ENCODE measurements around the gene RPL41. TPM values are rescaled to one million over a fixed set of nuclear protein-coding genes. Genes with fewer than 3 reads are reported as not detected.

RPL41 gene
- total RNA-seq, 1 donor from 2014 or later, result 2,458 TPM

DNA sequence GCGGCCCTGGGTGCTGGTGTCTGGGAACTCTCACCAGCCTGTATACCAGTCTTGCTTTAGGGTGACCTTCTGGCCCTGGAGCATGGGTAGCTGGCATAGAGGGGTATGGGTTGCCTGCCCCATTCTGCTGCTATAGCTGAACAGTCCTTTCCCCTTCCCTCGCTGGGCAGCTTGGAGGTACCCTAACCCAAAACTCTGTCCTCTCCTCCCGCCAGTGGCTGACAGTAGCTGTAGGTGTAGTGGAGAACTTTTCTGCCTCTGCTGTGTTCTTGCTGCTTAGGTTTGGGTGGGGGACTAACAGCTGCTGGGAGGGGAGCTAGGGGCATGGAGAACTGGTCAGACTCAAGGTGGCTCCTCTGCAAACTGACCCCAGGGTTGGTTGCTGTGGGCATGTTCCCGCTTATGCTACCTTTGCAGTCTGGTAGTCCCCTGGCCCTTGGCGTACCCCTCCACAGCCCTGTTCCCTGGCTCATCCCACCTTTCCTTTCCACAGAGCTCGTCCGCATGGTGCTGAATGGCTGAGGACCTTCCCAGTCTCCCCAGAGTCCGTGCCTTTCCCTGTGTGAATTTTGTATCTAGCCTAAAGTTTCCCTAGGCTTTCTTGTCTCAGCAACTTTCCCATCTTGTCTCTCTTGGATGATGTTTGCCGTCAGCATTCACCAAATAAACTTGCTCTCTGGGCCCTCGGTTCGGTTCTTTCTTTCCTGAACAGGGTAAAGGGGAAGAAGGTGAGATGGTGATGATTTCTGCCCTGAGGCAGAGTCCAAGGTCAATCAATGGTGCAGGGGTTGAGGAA, 44.7 kb downstream of the RPL41 start:
- Histone ChIP-seq H3K27me3 (no peaks in the 10 kb centered on the region), H3K4me1 (peaks cover 35% of the 10 kb centered on the region), H3K9me3 (no peaks in the 10 kb centered on the region), H3K27ac (peak overlapping the region; percentile 99), H3K4me3 (peak overlapping the region; percentile 93 to 97), H3K36me3 (peaks cover 3 to 62% of the 10 kb centered on the region in 2 donors)
- DNase-seq (ENCODE audit: extremely low spot score in 2 of 2), result no peak
- TF ChIP-seq POLR2A (IDR thresholded peaks at IDR 0.05) (no peak), POLR2AphosphoS5 (IDR thresholded peaks at IDR 0.05; ENCODE audit: insufficient read depth in 1 of 2, low read depth in 1 of 2) (no peak)
- TF ChIP-seq, protein P1, sequence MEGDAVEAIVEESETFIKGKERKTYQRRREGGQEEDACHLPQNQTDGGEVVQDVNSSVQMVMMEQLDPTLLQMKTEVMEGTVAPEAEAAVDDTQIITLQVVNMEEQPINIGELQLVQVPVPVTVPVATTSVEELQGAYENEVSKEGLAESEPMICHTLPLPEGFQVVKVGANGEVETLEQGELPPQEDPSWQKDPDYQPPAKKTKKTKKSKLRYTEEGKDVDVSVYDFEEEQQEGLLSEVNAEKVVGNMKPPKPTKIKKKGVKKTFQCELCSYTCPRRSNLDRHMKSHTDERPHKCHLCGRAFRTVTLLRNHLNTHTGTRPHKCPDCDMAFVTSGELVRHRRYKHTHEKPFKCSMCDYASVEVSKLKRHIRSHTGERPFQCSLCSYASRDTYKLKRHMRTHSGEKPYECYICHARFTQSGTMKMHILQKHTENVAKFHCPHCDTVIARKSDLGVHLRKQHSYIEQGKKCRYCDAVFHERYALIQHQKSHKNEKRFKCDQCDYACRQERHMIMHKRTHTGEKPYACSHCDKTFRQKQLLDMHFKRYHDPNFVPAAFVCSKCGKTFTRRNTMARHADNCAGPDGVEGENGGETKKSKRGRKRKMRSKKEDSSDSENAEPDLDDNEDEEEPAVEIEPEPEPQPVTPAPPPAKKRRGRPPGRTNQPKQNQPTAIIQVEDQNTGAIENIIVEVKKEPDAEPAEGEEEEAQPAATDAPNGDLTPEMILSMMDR (IDR thresholded peaks at IDR 0.05), result no peak
- intact Hi-C loops (cut with DNase I), result loop anchor here (5.0 kb wide), 1 partner anchor 39 kb away; no protein-coding TSS in a partner anchor

DNA sequence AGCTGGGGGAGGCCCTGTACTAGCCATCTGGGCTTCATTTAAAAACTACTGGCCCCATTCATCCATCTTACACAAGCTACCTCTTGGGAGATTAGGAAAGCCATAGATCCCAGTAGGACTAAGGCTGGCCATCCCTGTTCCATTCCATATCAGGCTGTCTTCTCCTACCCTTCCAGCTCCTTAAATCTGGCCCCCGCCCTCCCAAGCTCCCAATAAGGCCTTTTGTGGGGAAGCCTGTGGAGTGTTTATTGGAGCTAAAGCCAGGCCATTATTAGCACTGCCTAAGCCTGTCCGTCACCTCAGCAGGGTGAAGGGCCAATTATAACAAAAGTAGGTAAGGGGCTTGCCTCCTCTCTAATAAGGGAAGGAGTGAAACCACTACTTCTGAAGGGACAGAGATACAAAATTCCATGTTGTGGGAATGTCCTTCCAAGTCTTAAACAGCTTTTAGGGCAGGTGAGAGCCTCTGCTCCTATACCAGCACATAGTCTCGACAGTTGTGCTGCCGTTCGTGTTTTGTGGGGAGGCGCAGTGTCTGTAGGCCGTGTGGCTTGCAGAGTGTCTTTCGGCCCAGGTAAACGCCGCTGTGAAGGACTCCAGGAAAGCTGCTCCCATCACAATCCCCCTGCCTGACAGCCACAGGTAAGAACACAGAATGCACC, 45.4 kb downstream of the RPL41 start:
- Histone ChIP-seq H3K27me3 (no peaks in the 10 kb centered on the region), H3K27ac (peak overlapping the region; percentile 99), H3K9me3 (no peaks in the 10 kb centered on the region), H3K4me3 (peak overlapping the region in 1 of 2 donors; percentile 97), H3K36me3 (peaks cover 3 to 63% of the 10 kb centered on the region in 2 donors), H3K4me1 (peaks cover 30% of the 10 kb centered on the region)
- no peak for TF ChIP-seq POLR2A (IDR thresholded peaks at IDR 0.05)
- no peak for TF ChIP-seq POLR2AphosphoS5 (IDR thresholded peaks at IDR 0.05; ENCODE audit: insufficient read depth in 1 of 2, low read depth in 1 of 2)
- TF ChIP-seq, protein P1 (IDR thresholded peaks at IDR 0.05), result no peak
- intact Hi-C loops (cut with DNase I), result loop anchor here (5.0 kb wide), 1 partner anchor 40 kb away; no protein-coding TSS in a partner anchor
- no peak for DNase-seq (ENCODE audit: extremely low spot score in 2 of 2)

DNA sequence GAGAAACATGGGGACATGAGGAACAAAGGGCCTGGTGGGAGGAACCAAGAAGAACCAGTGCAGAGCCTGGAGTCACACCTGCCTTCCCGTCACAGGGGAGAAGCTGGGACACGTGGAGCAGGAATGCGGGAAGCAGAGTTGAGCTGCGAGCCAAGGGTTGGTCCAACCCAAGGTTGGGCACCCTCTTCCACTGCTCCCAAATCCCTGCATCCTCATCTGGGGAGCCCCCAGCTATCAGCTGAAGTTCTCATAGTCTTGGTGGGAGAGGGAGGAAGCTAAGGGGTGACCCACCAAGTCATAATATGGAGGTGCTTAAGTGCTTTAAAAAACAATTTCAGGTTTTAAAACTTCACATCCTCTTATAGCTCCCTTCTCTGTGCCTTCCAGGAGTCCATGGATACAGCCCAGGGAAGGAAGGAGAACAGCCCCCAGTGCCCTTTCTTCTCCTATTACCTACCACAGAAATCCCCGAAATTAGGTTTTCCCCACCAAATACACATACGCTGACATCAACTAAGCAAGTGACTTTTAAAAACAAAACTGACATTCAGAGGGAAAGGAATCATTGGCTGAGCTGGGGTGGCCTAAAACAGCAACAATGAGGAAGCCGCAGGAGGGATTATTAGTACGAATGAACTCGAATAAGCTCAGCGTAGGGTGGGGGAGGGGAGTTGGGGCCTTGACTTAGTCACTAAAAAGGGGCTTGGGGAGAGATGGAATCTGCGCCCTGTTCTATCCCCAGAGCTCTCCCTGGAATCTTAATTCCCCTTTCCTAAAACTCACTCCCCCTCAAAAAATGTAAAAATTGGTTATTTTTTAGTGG, 46.2 kb downstream of the RPL41 start:
- TF ChIP-seq POLR2AphosphoS5 (IDR thresholded peaks at IDR 0.05; ENCODE audit: insufficient read depth in 1 of 2, low read depth in 1 of 2) (peak in 1 of 2 donors; percentile 29), POLR2A (IDR thresholded peaks at IDR 0.05) (no peak)
- TF ChIP-seq, protein P1 (IDR thresholded peaks at IDR 0.05), result no peak
- Histone ChIP-seq H3K27ac (no peak overlapping the region), H3K4me3 (no peak overlapping the region), H3K9me3 (no peaks in the 10 kb centered on the region), H3K27me3 (no peaks in the 10 kb centered on the region), H3K36me3 (peaks cover 3 to 68% of the 10 kb centered on the region in 2 donors), H3K4me1 (peaks cover 27% of the 10 kb centered on the region)
- DNase-seq (ENCODE audit: extremely low spot score in 2 of 2), result no peak
- intact Hi-C loops (cut with DNase I), result loop anchor here (5.0 kb wide), 1 partner anchor 40 kb away; no protein-coding TSS in a partner anchor

DNA sequence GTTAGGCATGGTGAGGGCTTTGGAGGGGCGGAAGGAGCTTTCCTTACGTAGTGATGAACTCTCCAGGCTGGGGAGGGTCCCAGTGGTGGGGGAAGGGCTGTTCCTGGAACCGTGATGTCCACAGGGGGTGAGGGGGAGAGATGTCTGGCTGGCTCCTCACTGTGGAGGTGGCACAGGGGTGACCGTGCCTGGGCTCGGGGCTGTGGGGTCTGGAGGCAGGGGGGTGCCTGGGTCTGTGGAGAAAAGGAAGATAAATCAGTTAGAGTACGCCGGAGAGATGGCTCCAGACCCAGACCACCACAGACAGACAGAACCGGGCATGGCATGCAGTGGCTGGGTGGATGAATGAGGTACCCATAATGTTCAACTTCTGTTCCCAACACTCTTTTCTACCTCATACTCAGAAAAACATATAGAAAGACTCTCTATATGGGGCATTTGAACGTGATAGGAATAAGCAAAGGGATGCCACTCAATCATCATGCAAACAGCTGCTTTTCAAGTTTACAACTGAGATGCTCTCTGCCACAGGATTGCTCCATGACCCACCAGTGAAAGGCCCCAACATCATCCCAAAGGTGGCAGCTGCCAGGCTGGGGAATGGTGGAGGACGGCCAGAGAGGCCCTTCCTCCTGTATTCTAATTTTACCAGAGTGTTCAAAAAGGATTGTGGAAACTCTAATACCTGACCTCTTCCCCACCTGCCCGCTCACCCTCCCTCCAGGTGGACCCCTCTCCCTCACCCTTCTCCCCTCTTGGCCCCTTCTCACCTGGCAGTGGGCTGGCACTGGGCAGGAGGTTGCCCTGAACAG, 47.3 kb downstream of the RPL41 start:
- Histone ChIP-seq H3K4me3 (no peak overlapping the region), H3K36me3 (peaks cover 3 to 78% of the 10 kb centered on the region in 2 donors), H3K9me3 (no peaks in the 10 kb centered on the region), H3K4me1 (peaks cover 27% of the 10 kb centered on the region), H3K27ac (no peak overlapping the region), H3K27me3 (no peaks in the 10 kb centered on the region)
- TF ChIP-seq, protein P1 (IDR thresholded peaks at IDR 0.05), result no peak
- TF ChIP-seq POLR2AphosphoS5 (IDR thresholded peaks at IDR 0.05; ENCODE audit: insufficient read depth in 1 of 2, low read depth in 1 of 2), result no peak
- TF ChIP-seq POLR2A (IDR thresholded peaks at IDR 0.05), result no peak
- intact Hi-C loops (cut with DNase I), result loop anchor here (5.0 kb wide), 1 partner anchor 41 kb away; no protein-coding TSS in a partner anchor
- no peak for DNase-seq (ENCODE audit: extremely low spot score in 2 of 2)
